Mesenchymal stem cell (in vitro differentiated cells and primary cell): ENCODE data around the gene PDE12.

ENCODE experiments used
- DNase-seq: peaks from one replicate; pipeline ENCODE4 v3.0.0-alpha.2; 2013
- H2AFZ ChIP-seq: one replicate; pipeline ENCODE4 v1.6.1; 2013; ENCODE audit warnings: low read depth, mild to moderate bottlenecking, control low read depth, inconsistent platforms, low read length, moderate library complexity
- H2AK5ac ChIP-seq: 2 replicates; pipeline ENCODE4 v1.6.1; 2013; ENCODE audit warnings: low read length, moderate library complexity, mild to moderate bottlenecking, inconsistent platforms; ENCODE audit not compliant: severe bottlenecking
- H2BK120ac ChIP-seq: one replicate; pipeline ENCODE4 v1.6.1; 2013; ENCODE audit warnings: low read depth, mild to moderate bottlenecking, inconsistent platforms, low read length, moderate library complexity
- H2BK12ac ChIP-seq, 2 experiments: one replicate each; pipeline ENCODE4 v1.6.1; 2013; ENCODE audit warnings: inconsistent platforms in 2 of 2, low read length in 2 of 2, mild to moderate bottlenecking in 2 of 2, moderate library complexity in 2 of 2, control low read depth in 1 of 2
- H2BK15ac ChIP-seq: one replicate; pipeline ENCODE4 v1.6.1; 2013; ENCODE audit warnings: mild to moderate bottlenecking, low read depth, inconsistent platforms; ENCODE audit not compliant: poor library complexity, severe bottlenecking
- H2BK5ac ChIP-seq: 2 replicates; pipeline ENCODE4 v1.6.1; 2013; ENCODE audit warnings: low read depth, mild to moderate bottlenecking, low read length, control low read depth, inconsistent platforms; ENCODE audit not compliant: poor library complexity, severe bottlenecking
- H3K14ac ChIP-seq, 2 experiments: one replicate each; pipeline ENCODE4 v1.6.1; 2013; ENCODE audit warnings: inconsistent platforms in 2 of 2, low read length in 2 of 2, control low read depth in 1 of 2, mild to moderate bottlenecking in 1 of 2, moderate library complexity in 1 of 2
- H3K18ac ChIP-seq, 2 experiments: one replicate each; pipeline ENCODE4 v1.6.1; 2013; ENCODE audit warnings: inconsistent platforms in 2 of 2, low read length in 2 of 2, control low read depth in 1 of 2, low read depth in 1 of 2, mild to moderate bottlenecking in 1 of 2
- H3K23ac ChIP-seq, 2 experiments: one replicate each; pipeline ENCODE4 v1.6.1; 2013; ENCODE audit warnings: inconsistent platforms in 2 of 2, low read length in 2 of 2, mild to moderate bottlenecking in 2 of 2, moderate library complexity in 2 of 2, control low read depth in 1 of 2
- H3K27ac ChIP-seq: 2 replicates; pipeline ENCODE4 v1.5.1; 2013; ENCODE audit warnings: mild to moderate bottlenecking, moderate library complexity, low read length, control low read depth, inconsistent platforms; ENCODE audit not compliant: poor library complexity, severe bottlenecking
- H3K27me3 ChIP-seq, 2 experiments: 2 replicates each; pipeline versions ENCODE4 v1.6.1 to v1.7.0; 2013; ENCODE audit warnings: low read length in 2 of 2, mild to moderate bottlenecking in 2 of 2, moderate library complexity in 2 of 2, control low read depth in 1 of 2, inconsistent platforms in 1 of 2; ENCODE audit not compliant: control insufficient read depth in 1 of 2, insufficient read depth in 1 of 2
- H3K36me3 ChIP-seq, 2 experiments: 2 replicates each; pipeline versions ENCODE4 v1.6.1 to v1.7.0; 2013; ENCODE audit warnings: low read length in 2 of 2, control low read depth in 1 of 2, inconsistent platforms in 1 of 2, low read depth in 1 of 2, mild to moderate bottlenecking in 1 of 2; ENCODE audit not compliant: insufficient read depth in 2 of 2, control insufficient read depth in 1 of 2
- H3K4ac ChIP-seq, 2 experiments: one replicate each; pipeline ENCODE4 v1.6.1; 2013; ENCODE audit warnings: inconsistent platforms in 2 of 2, low read length in 2 of 2, mild to moderate bottlenecking in 2 of 2, moderate library complexity in 2 of 2, control low read depth in 1 of 2, low read depth in 1 of 2
- H3K4me1 ChIP-seq: 2 replicates; pipeline ENCODE4 v1.6.1; 2013; ENCODE audit warnings: low read depth, low read length, control low read depth; ENCODE audit not compliant: control insufficient read depth, insufficient read depth
- H3K4me2 ChIP-seq: 2 replicates; pipeline ENCODE4 v1.6.1; 2013; ENCODE audit warnings: low read length, mild to moderate bottlenecking, inconsistent platforms; ENCODE audit not compliant: poor library complexity, severe bottlenecking
- H3K4me3 ChIP-seq, 2 experiments: 2 replicates each; pipeline versions ENCODE4 v1.5.1 to v1.7.0; 2013; ENCODE audit warnings: low read length in 2 of 2, mild to moderate bottlenecking in 2 of 2, control low read depth in 1 of 2, low read depth in 1 of 2; ENCODE audit not compliant: insufficient read depth in 1 of 2
- H3K79me1 ChIP-seq: replicated peaks from 2 replicates; pipeline ENCODE4 v1.6.1; 2013; ENCODE audit warnings: mild to moderate bottlenecking, control low read depth, low read length, inconsistent platforms; ENCODE audit not compliant: poor library complexity, severe bottlenecking
- H3K9ac ChIP-seq: 2 replicates; pipeline ENCODE4 v1.7.0; 2013; ENCODE audit warnings: mild to moderate bottlenecking, low read length, moderate library complexity
- H3K9me3 ChIP-seq: 2 replicates; pipeline ENCODE4 v1.7.0; 2013; ENCODE audit warnings: mild to moderate bottlenecking, low read length; ENCODE audit not compliant: control insufficient read depth
- H4K8ac ChIP-seq: one replicate; pipeline ENCODE4 v1.6.1; 2013; ENCODE audit warnings: inconsistent platforms, mild to moderate bottlenecking, low read length, moderate library complexity
- H4K91ac ChIP-seq: one replicate; pipeline ENCODE4 v1.6.1; 2013; ENCODE audit warnings: mild to moderate bottlenecking, low read length, inconsistent platforms
- WGBS: methylation state at CpG from one replicate; pipeline ENCODE4 v1.1.7; 2013; ENCODE audit warnings: mixed read lengths; 5-methylcytosine and 5-hydroxymethylcytosine counted together

The PDE12 gene

GRCh38 chr3:57555306-57555705 lies 768 bp upstream of the PDE12 start:
- H2BK120ac ChIP-seq: no peak overlapping the region
- no peak overlapping the region for H3K18ac ChIP-seq
- no peaks in the 10 kb centered on the region for H3K9me3 ChIP-seq
- no peak overlapping the region for H2BK15ac ChIP-seq
- H3K4ac ChIP-seq: peak overlapping the region in 1 of 2 experiments; percentile 5
- H3K27me3 ChIP-seq: no peaks in the 10 kb centered on the region
- H3K4me1 ChIP-seq: peaks cover 3% of the 10 kb centered on the region
- DNase-seq: no peak
- H3K4me2 ChIP-seq: no peak overlapping the region
- peak overlapping the region; percentile 100 for H4K8ac ChIP-seq
- no peak overlapping the region for H3K14ac ChIP-seq
- WGBS: 93% methylated on average over 7 of the region's 8 CpGs
- no peak overlapping the region for H4K91ac ChIP-seq
- H2AFZ ChIP-seq: peak overlapping the region; percentile 62
- H2BK12ac ChIP-seq: no peak overlapping the region
- no peaks in the 10 kb centered on the region for H3K79me1 ChIP-seq
- peak overlapping the region; percentile 99 for H3K9ac ChIP-seq
- H2AK5ac ChIP-seq: no peak overlapping the region
- no peak overlapping the region for H2BK5ac ChIP-seq
- peaks cover 11 to 12% of the 10 kb centered on the region in 2 experiments for H3K36me3 ChIP-seq
- H3K27ac ChIP-seq: no peak overlapping the region
- H3K4me3 ChIP-seq: peak overlapping the region in 1 of 2 experiments; percentile 95
- no peak overlapping the region for H3K23ac ChIP-seq

GRCh38 chr3:57556459-57557084 lies 498 bp downstream of the PDE12 start:
- no peak overlapping the region for H2AK5ac ChIP-seq
- under 1% methylated on average over 52 of the region's 54 CpGs for WGBS
- H3K27ac ChIP-seq: peak overlapping the region; percentile 6
- H3K9me3 ChIP-seq: no peaks in the 10 kb centered on the region
- peak overlapping the region; percentile 52 for H4K91ac ChIP-seq
- peak overlapping the region; percentile 30 for H2BK15ac ChIP-seq
- peak overlapping the region in 1 of 2 experiments; percentile 96 for H3K23ac ChIP-seq
- peak overlapping the region; percentile 88 to 91 for H3K18ac ChIP-seq
- no peaks in the 10 kb centered on the region for H3K79me1 ChIP-seq
- no peak for DNase-seq
- H3K27me3 ChIP-seq: no peaks in the 10 kb centered on the region
- peaks cover 11 to 21% of the 10 kb centered on the region in 2 experiments for H3K36me3 ChIP-seq
- H2BK5ac ChIP-seq: no peak overlapping the region
- peak overlapping the region; percentile 95 for H4K8ac ChIP-seq
- H3K4me1 ChIP-seq: peaks cover 3% of the 10 kb centered on the region
- H3K4me2 ChIP-seq: peak overlapping the region; percentile 70
- H3K4me3 ChIP-seq: peak overlapping the region; percentile 67 to 95
- H2BK120ac ChIP-seq: peak overlapping the region; percentile 57
- peak overlapping the region; percentile 34 to 59 for H3K4ac ChIP-seq
- H3K9ac ChIP-seq: peak overlapping the region; percentile 99
- no peak overlapping the region for H2BK12ac ChIP-seq
- peak overlapping the region; percentile 90 for H2AFZ ChIP-seq
- peak overlapping the region in 1 of 2 experiments; percentile 95 for H3K14ac ChIP-seq

- no peak overlapping the region for H2BK120ac ChIP-seq
- H2AFZ ChIP-seq: peak overlapping the region; percentile 90
- H3K4me1 ChIP-seq: peaks cover 3% of the 10 kb centered on the region
- H2BK5ac ChIP-seq: no peak overlapping the region
- WGBS: 4% methylated on average over 25 of the region's 29 CpGs
- H3K23ac ChIP-seq: peak overlapping the region in 1 of 2 experiments; percentile 56
- no peaks in the 10 kb centered on the region for H3K27me3 ChIP-seq
- H4K8ac ChIP-seq: peak overlapping the region; percentile 9
- peak overlapping the region; percentile 67 to 95 for H3K4me3 ChIP-seq
- peak overlapping the region; percentile 6 to 88 for H3K18ac ChIP-seq
- no peak overlapping the region for H2BK15ac ChIP-seq
- no peak overlapping the region for H2AK5ac ChIP-seq
- H3K27ac ChIP-seq: no peak overlapping the region
- H3K4me2 ChIP-seq: peak overlapping the region; percentile 70
- H2BK12ac ChIP-seq: no peak overlapping the region
- no peaks in the 10 kb centered on the region for H3K9me3 ChIP-seq
- DNase-seq: peak; percentile 68
- peak overlapping the region in 1 of 2 experiments; percentile 41 for H3K4ac ChIP-seq
- H3K36me3 ChIP-seq: peaks cover 11 to 25% of the 10 kb centered on the region in 2 experiments
- H3K14ac ChIP-seq: peak overlapping the region in 1 of 2 experiments; percentile 95
- H4K91ac ChIP-seq: no peak overlapping the region
- H3K79me1 ChIP-seq: no peaks in the 10 kb centered on the region
- H3K9ac ChIP-seq: peak overlapping the region; percentile 99
Measured at GRCh38 chr3:57557085-57557537, 1.0 kb downstream of the PDE12 start.

- Histone ChIP-seq H3K9me3 (no peaks in the 10 kb centered on the region), H3K14ac (no peak overlapping the region), H3K9ac (no peak overlapping the region), H3K36me3 (peaks cover 13 to 40% of the 10 kb centered on the region in 2 experiments), H2AK5ac (no peak overlapping the region), H3K27ac (no peak overlapping the region), H3K79me1 (peaks cover under 1% of the 10 kb centered on the region), H2AFZ (no peak overlapping the region), H2BK15ac (no peak overlapping the region), H2BK5ac (no peak overlapping the region), H3K4ac (no peak overlapping the region), H3K27me3 (no peaks in the 10 kb centered on the region), H3K23ac (no peak overlapping the region), H2BK120ac (no peak overlapping the region), H3K4me2 (no peak overlapping the region), H2BK12ac (no peak overlapping the region), H4K8ac (no peak overlapping the region), H4K91ac (no peak overlapping the region), H3K18ac (no peak overlapping the region), H3K4me1 (peaks cover 3% of the 10 kb centered on the region), H3K4me3 (peak overlapping the region in 1 of 2 experiments; percentile 7)
- WGBS: no CpG with 5 or more reads among the region's 1 CpG
- no peak for DNase-seq
Measured at GRCh38 chr3:57559526-57559925, 3.5 kb downstream of the PDE12 start.
